ENCODE measurements around the gene CT47A7. TPM values are rescaled to one million over a fixed set of nuclear protein-coding genes. Genes with fewer than 3 reads are reported as not detected.
"Not testable (repeated sequence)": the region's sequence is repeated elsewhere in the genome, so short reads cannot be mapped to it uniquely, and the experiment has no call there.

Gene CT47A7
- total and polyA plus RNA-seq, 2 of the 4 experiments (the other 2 are of a cell fraction) = not detected

- no CpG with 5 or more reads among the region's 8 CpGs for WGBS, 2 experiments (ENCODE audit: extremely low coverage in 2 of 2, insufficient read length in 1 of 2)
- H3K27ac ChIP-seq (ENCODE audit: insufficient read depth, low read length); H2BK5ac ChIP-seq (ENCODE audit: low read depth, low read length, poor library complexity, severe bottlenecking); in situ Hi-C loops (cut with MboI; ENCODE audit: low sequenced_read_pairs); H3K9me3 ChIP-seq (ENCODE audit: control insufficient read depth, insufficient read depth, low read length); H2AK5ac ChIP-seq (ENCODE audit: low read depth, low read length); H3K36me3 ChIP-seq (ENCODE audit: control insufficient read depth, insufficient read depth, low read length); H3K18ac ChIP-seq (ENCODE audit: low read depth, low read length); H3K56ac ChIP-seq (ENCODE audit: extremely low read depth, insufficient read depth, low read length); DNase-seq; H3K4me2 ChIP-seq (ENCODE audit: low read depth, low read length); H2BK120ac ChIP-seq (ENCODE audit: low read depth, low read length); dilution Hi-C loops (cut with HindIII; ENCODE audit: low sequenced_read_pairs, unreplicated experiment); H4K20me1 ChIP-seq (ENCODE audit: insufficient read depth, low read length); H3K23ac ChIP-seq (ENCODE audit: low read depth, low read length); H3K79me1 ChIP-seq (ENCODE audit: low read depth in 1 of 2, low read length in 2 of 2); H3K9ac ChIP-seq (ENCODE audit: low read depth, low read length); H2BK15ac ChIP-seq (ENCODE audit: low read depth, low read length); H4K5ac ChIP-seq (ENCODE audit: low read depth, low read length); BruUV-seq (replicated peaks); H3K4ac ChIP-seq (ENCODE audit: low read depth, low read length); H3K4me3 ChIP-seq (ENCODE audit: insufficient read depth, low read depth, low read length); H3K9me1 ChIP-seq (ENCODE audit: insufficient read depth, low read length); H2AK9ac ChIP-seq (replicated peaks; ENCODE audit: low read depth, low read length, poor library complexity); intact Hi-C loops (cut with micrococcal nuclease); H4K91ac ChIP-seq (ENCODE audit: insufficient read depth, low read depth, low read length); CTCF ChIA-PET; H3K4me1 ChIP-seq (ENCODE audit: control insufficient read depth, insufficient read depth, low read length); H3K14ac ChIP-seq (replicated peaks; ENCODE audit: low read depth, low read length); H2AFZ ChIP-seq (replicated peaks; ENCODE audit: low read length, poor library complexity); POLR2A ChIA-PET (ENCODE audit: unreplicated experiment); H3K27me3 ChIP-seq (ENCODE audit: control insufficient read depth, insufficient read depth, low read length); H4K8ac ChIP-seq (ENCODE audit: low read depth in 2 of 2, low read length in 2 of 2); H2BK20ac ChIP-seq (ENCODE audit: low read depth, low read length); ATAC-seq (ENCODE audit: low read depth): not testable (repeated sequence)
Measured at GRCh38 chrX:120985660-120986059, 29.3 kb upstream of the CT47A7 start, which contains the start of gene CT47A1. Gene CT47A1 (minus strand): TSS chrX:120985760. CDS start chrX:120985529, 231 bp downstream.

Small RNA genes within 50 kb of the gene (microRNA-seq; reads per million reads assigned to microRNA genes)
- gene AL670379.1 (ENCODE audit: insufficient read depth, insufficient read length) (not detected), gene AL670379.10 (ENCODE audit: insufficient read depth, insufficient read length) (not detected), gene AL670379.11 (ENCODE audit: insufficient read depth, insufficient read length) (not detected), gene AL670379.12 (ENCODE audit: insufficient read depth, insufficient read length) (not detected), gene AL670379.2 (ENCODE audit: insufficient read depth, insufficient read length) (not detected), gene AL670379.3 (ENCODE audit: insufficient read depth, insufficient read length) (not detected), gene AL670379.4 (ENCODE audit: insufficient read depth, insufficient read length) (not detected), gene AL670379.5 (ENCODE audit: insufficient read depth, insufficient read length) (not detected), gene AL670379.6 (ENCODE audit: insufficient read depth, insufficient read length) (not detected), gene AL670379.7 (ENCODE audit: insufficient read depth, insufficient read length) (not detected), gene AL670379.8 (ENCODE audit: insufficient read depth, insufficient read length) (not detected), gene AL670379.9 (ENCODE audit: insufficient read depth, insufficient read length) (not detected)

Small RNA genes within 50 kb of the gene (small RNA-seq; reads per million reads assigned to genes)
- gene AL670379.1 = 0 reads per million in 5 experiments
- 0 reads per million in 5 experiments for gene AL670379.10
- 0 reads per million in 5 experiments for gene AL670379.11
- 0 reads per million in 5 experiments for gene AL670379.12
- 0 reads per million in 5 experiments for gene AL670379.2
- 0 reads per million in 5 experiments for gene AL670379.3
- gene AL670379.4 = 0 reads per million in 5 experiments
- gene AL670379.5 = 0 reads per million in 5 experiments
- 0 reads per million in 5 experiments for gene AL670379.6
- gene AL670379.7 = 0 reads per million in 5 experiments
- gene AL670379.8 = 0 reads per million in 5 experiments
- 0 reads per million in 5 experiments for gene AL670379.9

Other genes with a start within 250 kb of the CT47A7 start
- gene CT47B1, start 80.7 kb downstream of the CT47A7 start, total RNA-seq (2012; rRNA removed) = not detected in 2 replicates
- not detected in 2 replicates for gene CT47B1, start 80.7 kb downstream of the CT47A7 start, polyA plus RNA-seq (2012; rRNA removed)
- not detected in 2 replicates for gene CT47A11, start 19.4 kb downstream of the CT47A7 start, total RNA-seq (2012; rRNA removed)
- not detected in 2 replicates for gene CT47A11, start 19.4 kb downstream of the CT47A7 start, polyA plus RNA-seq (2012; rRNA removed)
- gene CT47A10, start 14.6 kb downstream of the CT47A7 start, total RNA-seq (2012; rRNA removed) = not detected in 2 replicates
- not detected in 2 replicates for gene CT47A10, start 14.6 kb downstream of the CT47A7 start, polyA plus RNA-seq (2012; rRNA removed)
- not detected in 2 replicates for gene CT47A9, start 9.7 kb downstream of the CT47A7 start, total RNA-seq (2012; rRNA removed)
- not detected in 2 replicates for gene CT47A9, start 9.7 kb downstream of the CT47A7 start, polyA plus RNA-seq (2012; rRNA removed)
- not detected in 2 replicates for gene CT47A8, start 4.9 kb downstream of the CT47A7 start, total RNA-seq (2012; rRNA removed)
- gene CT47A8, start 4.9 kb downstream of the CT47A7 start, polyA plus RNA-seq (2012; rRNA removed) = not detected in 2 replicates
- gene CT47A6, start 4.9 kb upstream of the CT47A7 start, total RNA-seq (2012; rRNA removed) = not detected in 2 replicates
- not detected in 2 replicates for gene CT47A6, start 4.9 kb upstream of the CT47A7 start, polyA plus RNA-seq (2012; rRNA removed)
- not detected in 2 replicates for gene CT47A5, start 9.7 kb upstream of the CT47A7 start, total RNA-seq (2012; rRNA removed)
- not detected in 2 replicates for gene CT47A5, start 9.7 kb upstream of the CT47A7 start, polyA plus RNA-seq (2012; rRNA removed)
- gene CT47A4, start 14.6 kb upstream of the CT47A7 start, total RNA-seq (2012; rRNA removed) = not detected in 2 replicates
- not detected in 2 replicates for gene CT47A4, start 14.6 kb upstream of the CT47A7 start, polyA plus RNA-seq (2012; rRNA removed)
- gene CT47A3, start 19.5 kb upstream of the CT47A7 start, total RNA-seq (2012; rRNA removed) = not detected in 2 replicates
- not detected in 2 replicates for gene CT47A3, start 19.5 kb upstream of the CT47A7 start, polyA plus RNA-seq (2012; rRNA removed)
- gene CT47A2, start 24.3 kb upstream of the CT47A7 start, total RNA-seq (2012; rRNA removed) = not detected in 2 replicates
- not detected in 2 replicates for gene CT47A2, start 24.3 kb upstream of the CT47A7 start, polyA plus RNA-seq (2012; rRNA removed)
- gene CT47A1, start 29.2 kb upstream of the CT47A7 start, total RNA-seq (2012; rRNA removed) = not detected in 2 replicates
- not detected in 2 replicates for gene CT47A1, start 29.2 kb upstream of the CT47A7 start, polyA plus RNA-seq (2012; rRNA removed)
- gene GLUD2, start 91.0 kb upstream of the CT47A7 start, total RNA-seq (2012; rRNA removed) = 1.4 and 1.6 TPM in 2 replicates
- 0.51 and 0.62 TPM in 2 replicates for gene GLUD2, start 91.0 kb upstream of the CT47A7 start, polyA plus RNA-seq (2012; rRNA removed)

Measured in IMR-90 (cell line).